H1 (cell line): Measurements from ENCODE around the gene PPARGC1A. TPM values are rescaled to one million over a fixed set of nuclear protein-coding genes. Genes with fewer than 3 reads are reported as not detected.

Experiments used
- CTCF ChIA-PET: fragments of 300-600 bp; sonication (Branson Sonifier 250); formaldehyde crosslinking; loops from one replicate; lab custom pipeline; 2021; ENCODE audit not compliant: partially characterized antibody; lab: Charles Lee
- POLR2A ChIA-PET: fragments of 300-600 bp; sonication (Branson Sonifier 250); formaldehyde crosslinking; loops from one replicate; lab custom pipeline; 2021; ENCODE audit warnings: inconsistent platforms; ENCODE audit not compliant: partially characterized antibody; lab: Charles Lee
- DNase-seq, 2 experiments: peaks; one replicate each; pipeline versions ENCODE4 v3.0.0 to v3.0.0-alpha.2; 2010 to 2022; ENCODE audit warnings: low spot score in 2 of 2, low read depth in 1 of 2, mixed read lengths in 1 of 2
- FAIRE-seq: peaks from 2 replicates; lab custom pipeline; 2011; peaks lifted over from hg19 to GRCh38; lab: Jason Lieb, UNC
- H2AFZ ChIP-seq: 2 replicates; pipeline ENCODE4 v1.8.1; 2012; ENCODE audit warnings: low read length, inconsistent platforms
- H2AK5ac ChIP-seq: 2 replicates; pipeline ENCODE4 v1.6.1; 2013; ENCODE audit warnings: low read depth, low read length
- H2BK120ac ChIP-seq: replicated peaks from 2 replicates; pipeline ENCODE3; 2013; ENCODE audit warnings: low read depth, low read length, inconsistent platforms
- H2BK12ac ChIP-seq: 2 replicates; pipeline ENCODE4 v1.6.1; 2013; ENCODE audit warnings: low read depth, low read length
- H2BK15ac ChIP-seq: 2 replicates; pipeline ENCODE4 v1.6.1; 2013; ENCODE audit warnings: low read length
- H2BK20ac ChIP-seq: 2 replicates; pipeline ENCODE4 v1.6.1; 2013; ENCODE audit warnings: low read length
- H2BK5ac ChIP-seq: 2 replicates; pipeline ENCODE4 v1.6.1; 2013; ENCODE audit warnings: low read depth, low read length
- H3K14ac ChIP-seq: 2 replicates; pipeline ENCODE4 v1.6.1; 2013; ENCODE audit warnings: inconsistent platforms; ENCODE audit not compliant: insufficient read length
- H3K18ac ChIP-seq: 2 replicates; pipeline ENCODE4 v1.6.1; 2013; ENCODE audit warnings: low read length; ENCODE audit errors: extremely low read depth
- H3K23ac ChIP-seq: 2 replicates; pipeline ENCODE4 v1.6.1; 2013; ENCODE audit warnings: inconsistent platforms; ENCODE audit not compliant: insufficient read length
- H3K23me2 ChIP-seq: 2 replicates; pipeline ENCODE4 v1.6.1; 2013; ENCODE audit warnings: low read depth, low read length
- H3K27ac ChIP-seq: 2 replicates; pipeline ENCODE4 v1.6.1; 2011; ENCODE audit warnings: low read depth, low read length, inconsistent platforms
- H3K27me3 ChIP-seq, 4 experiments: replicated peaks in 1 of 4; 1 replicate in 1 of 4; 2 replicates in 3 of 4; pipeline versions ENCODE4 v1.6.1 to v1.8.1; 2011 to 2013; ENCODE audit warnings: low read length in 3 of 4, mild to moderate bottlenecking in 3 of 4, inconsistent platforms in 2 of 4, mixed read lengths in 2 of 4, moderate library complexity in 1 of 4; ENCODE audit not compliant: control insufficient read depth in 3 of 4, insufficient read depth in 3 of 4; ENCODE audit errors: extremely low read depth in 1 of 4
- H3K36me3 ChIP-seq, 4 experiments: 2 replicates each; pipeline versions ENCODE4 v1.6.1 to v1.8.1; 2011 to 2013; ENCODE audit warnings: mild to moderate bottlenecking in 4 of 4, low read length in 3 of 4, moderate library complexity in 2 of 4, control low read depth in 1 of 4, inconsistent platforms in 1 of 4; ENCODE audit not compliant: insufficient read depth in 4 of 4, control insufficient read depth in 2 of 4
- H3K4ac ChIP-seq: replicated peaks from 2 replicates; pipeline ENCODE3; 2013; ENCODE audit warnings: low read length, low read depth, mixed read lengths, inconsistent platforms; ENCODE audit not compliant: insufficient read length
- H3K4me1 ChIP-seq, 4 experiments: replicated peaks in 1 of 4; 1 replicate in 1 of 4; 2 replicates in 3 of 4; pipeline versions ENCODE4 v1.6.1 to v1.8.1; 2011 to 2013; ENCODE audit warnings: low read length in 3 of 4, inconsistent platforms in 2 of 4, mixed read lengths in 1 of 4; ENCODE audit not compliant: insufficient read depth in 4 of 4, control insufficient read depth in 3 of 4
- H3K4me2 ChIP-seq, 2 experiments: 2 replicates each; pipeline versions ENCODE4 v1.6.1 to v1.8.1; 2011 to 2013; ENCODE audit warnings: low read depth in 2 of 2, low read length in 2 of 2, control low read depth in 1 of 2, inconsistent platforms in 1 of 2, mild to moderate bottlenecking in 1 of 2; ENCODE audit not compliant: insufficient read depth in 1 of 2
- H3K4me3 ChIP-seq, 4 experiments: fragments of 200-600, 300-600 bp in 1 of 4; sonication (generic), shearing (Covaris generic), sonication (Bioruptor Twin) in 1 of 4; 2 replicates each; pipeline versions ENCODE4 v1.5.1 to v1.8.1; 2011 to 2016; ENCODE audit warnings: low read length in 4 of 4, low read depth in 3 of 4, control low read depth in 2 of 4, inconsistent platforms in 2 of 4, mild to moderate bottlenecking in 2 of 4, mixed read lengths in 1 of 4, moderate library complexity in 1 of 4; ENCODE audit not compliant: insufficient read depth in 2 of 4; ENCODE audit errors: extremely low read depth in 1 of 4
- H3K56ac ChIP-seq: replicated peaks from 2 replicates; pipeline ENCODE3; 2013; ENCODE audit warnings: low read depth, mild to moderate bottlenecking, mixed read lengths, low read length, inconsistent platforms; ENCODE audit not compliant: insufficient read length
- H3K79me1 ChIP-seq: 2 replicates; pipeline ENCODE4 v1.6.1; 2013; ENCODE audit warnings: low read depth, low read length, control low read depth
- H3K79me2 ChIP-seq, 2 experiments: 2 replicates each; pipeline versions ENCODE4 v1.6.1 to v1.8.1; 2012 to 2013; ENCODE audit warnings: low read length in 2 of 2, mild to moderate bottlenecking in 2 of 2, inconsistent platforms in 1 of 2; ENCODE audit not compliant: insufficient read depth in 2 of 2, control insufficient read depth in 1 of 2
- H3K9ac ChIP-seq, 4 experiments: replicated peaks in 1 of 4; 1 replicate in 1 of 4; 2 replicates in 3 of 4; pipeline versions ENCODE4 v1.6.1 to v1.8.1; 2011 to 2013; ENCODE audit warnings: low read depth in 3 of 4, low read length in 3 of 4, control low read depth in 2 of 4, mild to moderate bottlenecking in 2 of 4, moderate library complexity in 2 of 4, inconsistent platforms in 1 of 4; ENCODE audit errors: extremely low read depth in 1 of 4
- H3K9me3 ChIP-seq, 2 experiments: 2 replicates each; pipeline versions ENCODE4 v1.6.1 to v1.8.1; 2012 to 2013; ENCODE audit warnings: mild to moderate bottlenecking in 2 of 2, moderate library complexity in 2 of 2, control low read depth in 1 of 2, inconsistent platforms in 1 of 2, low read depth in 1 of 2, low read length in 1 of 2, mixed read lengths in 1 of 2; ENCODE audit not compliant: insufficient read depth in 2 of 2
- H4K20me1 ChIP-seq, 2 experiments: replicated peaks in 1 of 2; 2 replicates each; pipeline versions ENCODE3 to v1.8.1; 2011 to 2013; ENCODE audit warnings: inconsistent platforms in 2 of 2, low read length in 2 of 2, mild to moderate bottlenecking in 1 of 2; ENCODE audit not compliant: insufficient read depth in 2 of 2, control insufficient read depth in 1 of 2
- H4K5ac ChIP-seq: 2 replicates; pipeline ENCODE4 v1.6.1; 2013; ENCODE audit warnings: low read length, low read depth, mixed read lengths, inconsistent platforms; ENCODE audit not compliant: insufficient read length
- H4K8ac ChIP-seq: 2 replicates; pipeline ENCODE4 v1.8.0; 2013; ENCODE audit warnings: mild to moderate bottlenecking, moderate library complexity, low read length, inconsistent platforms; ENCODE audit not compliant: insufficient read depth; ENCODE audit errors: extremely low read depth
- H4K91ac ChIP-seq: replicated peaks from 2 replicates; pipeline ENCODE3; 2013; ENCODE audit warnings: low read length, mixed read lengths, inconsistent platforms; ENCODE audit not compliant: insufficient read length
- POLR2A ChIP-seq, 2 experiments: IDR thresholded peaks; 1 replicate in 1 of 2; 2 replicates in 1 of 2; pipeline ENCODE4 v1.6.1; 2011; ENCODE audit warnings: low read depth in 2 of 2, low read length in 2 of 2, mild to moderate bottlenecking in 2 of 2; ENCODE audit errors: control extremely low read depth in 1 of 2
- RAD21 ChIP-seq, 2 experiments: IDR thresholded peaks in 1 of 2; conservative IDR thresholded peaks in 1 of 2; 2 replicates each; pipeline ENCODE4 v1.6.1; 2011; ENCODE audit warnings: low read depth in 2 of 2, low read length in 2 of 2, improper control_type of control experiment in 1 of 2, inconsistent platforms in 1 of 2, mild to moderate bottlenecking in 1 of 2, moderate library complexity in 1 of 2
- WGBS, 2 experiments: shearing (Covaris generic) in 1 of 2; methylation state at CpG; one replicate each; pipeline versions ENCODE4 v1.1.6 to v1.1.7; 2013 to 2015; ENCODE audit warnings: low lambda C conversion rate in 2 of 2, mixed read lengths in 2 of 2, inconsistent platforms in 1 of 2, low coverage in 1 of 2, missing lambda C conversion rate in 1 of 2; ENCODE audit not compliant: insufficient replicate concordance in 2 of 2, insufficient coverage in 1 of 2, insufficient read length in 1 of 2; ENCODE audit errors: extremely low coverage in 1 of 2, missing lambda C conversion rate in 1 of 2; 5-methylcytosine and 5-hydroxymethylcytosine counted together
- polyA plus RNA-seq, 7 experiments: library from polyadenylated mRNA; depleted of rRNA in 3 of 7; stranded (reverse) in 5 of 7; unstranded in 2 of 7; fragments of >200 nt in 5 of 7; fragments of 200-250 nt in 2 of 7; gene quantifications; 1 replicate in 5 of 7; 2 replicates in 1 of 7; 4 replicates in 1 of 7; pipeline versions ENCODE4 v1.2.1 to v1.2.3, GENCODE V29; 2011 to 2013; ENCODE audit warnings: missing spikeins in 2 of 7, mixed read lengths in 2 of 7
- total RNA-seq: library from RNA; stranded (reverse); fragmentation: NEBNext Ultra II Directional; extraction: Animal tissue kit (Norgen Biotek cat#: 25700); gene quantifications from 2 replicates; pipeline ENCODE4 v1.2.1, GENCODE V29; 2021
- TF ChIP-seq, protein P1 (sequence below), 3 experiments: IDR thresholded peaks; 1 replicate in 2 of 3; 2 replicates in 1 of 3; pipeline versions ENCODE4 v1.5.1 to v1.6.1; 2011; ENCODE audit warnings: low read length in 3 of 3, mild to moderate bottlenecking in 3 of 3, inconsistent platforms in 2 of 3, low read depth in 1 of 3, moderate library complexity in 1 of 3; ENCODE audit not compliant: insufficient read depth in 1 of 3; ENCODE audit errors: control extremely low read depth in 1 of 3
- TF ChIP-seq, protein P2 (sequence below): IDR thresholded peaks from 2 replicates; pipeline ENCODE4 v1.6.1; 2012; ENCODE audit warnings: inconsistent platforms

The PPARGC1A gene
- total and polyA plus RNA-seq, 2 of the 8 experiments (the other 6 are each of a cell fraction or from before 2014, with no cell fraction given) = 0.54 to 1.4 TPM

DNA sequence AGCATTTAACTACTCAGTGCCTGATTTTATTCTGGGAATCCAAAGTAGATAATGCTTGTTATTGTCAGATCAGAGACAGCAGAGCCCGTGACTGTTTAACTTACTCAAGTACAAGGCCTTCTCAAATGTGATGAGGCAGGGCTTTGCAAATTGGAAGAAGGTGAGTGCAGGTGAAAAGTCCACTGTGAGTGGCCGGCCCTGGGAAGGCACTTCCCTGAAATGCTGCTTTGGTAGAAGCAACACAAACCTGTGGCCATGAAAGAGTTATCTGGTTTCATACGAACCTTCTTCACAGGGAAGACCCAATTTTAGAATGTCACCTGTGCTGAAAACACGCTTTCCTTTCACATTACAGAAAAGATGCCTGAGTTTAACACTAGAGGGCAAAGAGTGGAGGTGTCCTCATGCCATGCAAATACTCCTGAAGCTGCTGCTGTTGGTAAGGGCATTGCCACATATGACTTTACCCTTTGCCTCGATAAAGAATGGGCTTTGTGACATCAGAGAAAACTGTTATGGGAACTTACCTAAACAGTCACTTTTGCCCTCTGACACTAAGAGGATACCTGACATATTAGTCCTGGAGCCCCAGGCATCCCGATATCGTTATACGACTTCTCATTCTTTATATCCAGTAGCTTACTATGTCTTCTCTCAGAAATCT lies 8.0 kb downstream of the PPARGC1A start:
- H2BK120ac ChIP-seq = no peak overlapping the region
- no peak overlapping the region for H4K5ac ChIP-seq
- no peak overlapping the region for H3K27ac ChIP-seq
- no peak overlapping the region for H2BK20ac ChIP-seq
- ChIA-PET CTCF (interaction anchor here (0.6 to 1.0 kb wide), 3 partner anchors 8 to 66 kb away, joined by 3 to 4 read pairs (median 3); partner anchors contain the start of gene PPARGC1A), POLR2A (no interaction called here)
- H2AK5ac ChIP-seq = no peak overlapping the region
- H3K4me1 ChIP-seq = peaks cover 0 to 19% (median 12%) of the 10 kb centered on the region in 4 experiments; a peak in 6 of 7 replicates
- no peak overlapping the region for H2BK15ac ChIP-seq
- no peak overlapping the region for H2AFZ ChIP-seq
- H3K4me2 ChIP-seq = no peak overlapping the region
- FAIRE-seq (no peak), DNase-seq (no peak)
- no peak overlapping the region for H4K8ac ChIP-seq
- no peak overlapping the region for H4K91ac ChIP-seq
- H3K9ac ChIP-seq = no peak overlapping the region
- no peaks in the 10 kb centered on the region for H3K9me3 ChIP-seq
- no peaks in the 10 kb centered on the region for H3K36me3 ChIP-seq
- H3K56ac ChIP-seq = no peak overlapping the region
- H3K23ac ChIP-seq = no peak overlapping the region
- H3K79me1 ChIP-seq = no peaks in the 10 kb centered on the region
- no peaks in the 10 kb centered on the region for H3K79me2 ChIP-seq
- no peak overlapping the region for H3K14ac ChIP-seq
- H3K4me3 ChIP-seq = no peak overlapping the region
- no peak overlapping the region for H2BK12ac ChIP-seq
- no peak overlapping the region for H3K18ac ChIP-seq
- H2BK5ac ChIP-seq = no peak overlapping the region
- peak in 1 of 2 experiments; percentile 43; a peak in 2 of 4 replicates for TF ChIP-seq RAD21 (IDR thresholded peaks at IDR 0.05 in 1 of 2, conservative IDR thresholded peaks at IDR 0.05 in 1 of 2; ENCODE audit: low read depth in 2 of 2, low read length in 2 of 2)
- TF ChIP-seq, protein P1, sequence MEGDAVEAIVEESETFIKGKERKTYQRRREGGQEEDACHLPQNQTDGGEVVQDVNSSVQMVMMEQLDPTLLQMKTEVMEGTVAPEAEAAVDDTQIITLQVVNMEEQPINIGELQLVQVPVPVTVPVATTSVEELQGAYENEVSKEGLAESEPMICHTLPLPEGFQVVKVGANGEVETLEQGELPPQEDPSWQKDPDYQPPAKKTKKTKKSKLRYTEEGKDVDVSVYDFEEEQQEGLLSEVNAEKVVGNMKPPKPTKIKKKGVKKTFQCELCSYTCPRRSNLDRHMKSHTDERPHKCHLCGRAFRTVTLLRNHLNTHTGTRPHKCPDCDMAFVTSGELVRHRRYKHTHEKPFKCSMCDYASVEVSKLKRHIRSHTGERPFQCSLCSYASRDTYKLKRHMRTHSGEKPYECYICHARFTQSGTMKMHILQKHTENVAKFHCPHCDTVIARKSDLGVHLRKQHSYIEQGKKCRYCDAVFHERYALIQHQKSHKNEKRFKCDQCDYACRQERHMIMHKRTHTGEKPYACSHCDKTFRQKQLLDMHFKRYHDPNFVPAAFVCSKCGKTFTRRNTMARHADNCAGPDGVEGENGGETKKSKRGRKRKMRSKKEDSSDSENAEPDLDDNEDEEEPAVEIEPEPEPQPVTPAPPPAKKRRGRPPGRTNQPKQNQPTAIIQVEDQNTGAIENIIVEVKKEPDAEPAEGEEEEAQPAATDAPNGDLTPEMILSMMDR (IDR thresholded peaks at IDR 0.05; ENCODE audit: control extremely low read depth in 1 of 3, insufficient read depth in 1 of 3, low read depth in 1 of 3, low read length in 3 of 3) = peak in 1 of 3 experiments; percentile 38; a peak in 1 of 4 replicates
- TF ChIP-seq, protein P2, sequence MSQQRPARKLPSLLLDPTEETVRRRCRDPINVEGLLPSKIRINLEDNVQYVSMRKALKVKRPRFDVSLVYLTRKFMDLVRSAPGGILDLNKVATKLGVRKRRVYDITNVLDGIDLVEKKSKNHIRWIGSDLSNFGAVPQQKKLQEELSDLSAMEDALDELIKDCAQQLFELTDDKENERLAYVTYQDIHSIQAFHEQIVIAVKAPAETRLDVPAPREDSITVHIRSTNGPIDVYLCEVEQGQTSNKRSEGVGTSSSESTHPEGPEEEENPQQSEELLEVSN = no peak
- no peak for TF ChIP-seq POLR2A (IDR thresholded peaks at IDR 0.05; ENCODE audit: control extremely low read depth in 1 of 2, low read depth in 2 of 2, low read length in 2 of 2)
- no peaks in the 10 kb centered on the region for H3K27me3 ChIP-seq
- H3K23me2 ChIP-seq = no peaks in the 10 kb centered on the region
- WGBS, 2 experiments = 85% methylated on average over 8 of the region's 8 CpGs; no CpG with 5 or more reads in 1 of the 2 experiments
- H3K4ac ChIP-seq = no peak overlapping the region
- H4K20me1 ChIP-seq = no peaks in the 10 kb centered on the region
